Prostate gland (tissue), 2 donors: ENCODE measurements around the gene TMEM18.

Source experiments
- POLR2A ChIP-seq: fragments of 450-650 bp; IDR thresholded peaks from one replicate; pipeline ENCODE4 v1.6.1; 2016; ENCODE audit warnings: antibody characterized with exemption, mild to moderate bottlenecking
- POLR2AphosphoS5 ChIP-seq: sonication (generic); formaldehyde crosslinking; IDR thresholded peaks from one replicate; pipeline ENCODE4 v1.6.1; 2017; ENCODE audit warnings: antibody characterized with exemption
- TF ChIP-seq, protein P1 (sequence below), 4 experiments: fragments of 200-600 bp in 2 of 4; fragments of 450-650 bp in 2 of 4; sonication (generic) in 2 of 4; IDR thresholded peaks; 1 replicate in 3 of 4; 2 replicates in 1 of 4; pipeline ENCODE4 v1.5.1; 2016 to 2019; ENCODE audit warnings: antibody characterized with exemption in 4 of 4, mild to moderate bottlenecking in 2 of 4, moderate library complexity in 2 of 4

DNA sequence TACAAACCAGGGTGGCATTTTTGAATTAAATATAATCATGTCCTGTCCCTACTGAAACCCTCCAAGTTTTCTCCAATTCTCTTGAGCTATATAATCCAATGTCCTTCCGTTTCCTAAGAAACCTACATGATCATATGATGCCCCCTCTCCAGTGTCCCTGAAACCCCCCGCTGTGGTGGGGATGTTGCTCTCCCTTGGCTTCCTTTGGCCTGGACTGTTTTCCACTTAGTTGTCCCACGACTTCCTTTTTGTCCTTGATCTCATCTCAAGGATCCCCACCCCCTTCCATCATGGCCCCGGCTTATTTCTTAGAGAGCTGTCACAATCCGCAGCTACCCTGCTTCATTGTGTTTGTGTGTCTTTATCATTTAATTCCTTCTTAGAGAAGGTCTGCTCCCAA is 43.8 kb downstream of the TMEM18 start:
- TF ChIP-seq, protein P1, sequence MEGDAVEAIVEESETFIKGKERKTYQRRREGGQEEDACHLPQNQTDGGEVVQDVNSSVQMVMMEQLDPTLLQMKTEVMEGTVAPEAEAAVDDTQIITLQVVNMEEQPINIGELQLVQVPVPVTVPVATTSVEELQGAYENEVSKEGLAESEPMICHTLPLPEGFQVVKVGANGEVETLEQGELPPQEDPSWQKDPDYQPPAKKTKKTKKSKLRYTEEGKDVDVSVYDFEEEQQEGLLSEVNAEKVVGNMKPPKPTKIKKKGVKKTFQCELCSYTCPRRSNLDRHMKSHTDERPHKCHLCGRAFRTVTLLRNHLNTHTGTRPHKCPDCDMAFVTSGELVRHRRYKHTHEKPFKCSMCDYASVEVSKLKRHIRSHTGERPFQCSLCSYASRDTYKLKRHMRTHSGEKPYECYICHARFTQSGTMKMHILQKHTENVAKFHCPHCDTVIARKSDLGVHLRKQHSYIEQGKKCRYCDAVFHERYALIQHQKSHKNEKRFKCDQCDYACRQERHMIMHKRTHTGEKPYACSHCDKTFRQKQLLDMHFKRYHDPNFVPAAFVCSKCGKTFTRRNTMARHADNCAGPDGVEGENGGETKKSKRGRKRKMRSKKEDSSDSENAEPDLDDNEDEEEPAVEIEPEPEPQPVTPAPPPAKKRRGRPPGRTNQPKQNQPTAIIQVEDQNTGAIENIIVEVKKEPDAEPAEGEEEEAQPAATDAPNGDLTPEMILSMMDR (IDR thresholded peaks at IDR 0.05), result no peak
- TF ChIP-seq POLR2A (no peak), POLR2AphosphoS5 (no peak)
